Measurements from ENCODE around the gene CDC5L.

CDC5L gene

GRCh38 chr6:44463728-44464450, 76.4 kb downstream of the CDC5L start:
- Histone ChIP-seq H3K27ac (ENCODE audit: low read length) (no peak overlapping the region), H3K9me3 (ENCODE audit: control insufficient read depth in 2 of 2, low read length in 2 of 2) (no peaks in the 10 kb centered on the region), H3K36me3 (ENCODE audit: control insufficient read depth in 2 of 2, insufficient read depth in 2 of 2, low read length in 2 of 2) (no peaks in the 10 kb centered on the region), H3K27me3 (ENCODE audit: control insufficient read depth in 1 of 2, insufficient read depth in 2 of 2, low read length in 2 of 2) (peaks cover 0 to 4% of the 10 kb centered on the region in 2 donors), H3K4me1 (ENCODE audit: control insufficient read depth, insufficient read depth, low read length) (no peaks in the 10 kb centered on the region), H3K9ac (ENCODE audit: low read length in 2 of 2) (no peak overlapping the region), H3K4me3 (ENCODE audit: low read length in 2 of 2) (no peak overlapping the region)

GRCh38 chr6:44464527-44465310, 77.2 kb downstream of the CDC5L start:
- Histone ChIP-seq H3K9ac (ENCODE audit: low read length in 2 of 2) (no peak overlapping the region), H3K27me3 (ENCODE audit: control insufficient read depth in 1 of 2, insufficient read depth in 2 of 2, low read length in 2 of 2) (peaks cover 0 to 4% of the 10 kb centered on the region in 2 donors), H3K4me1 (ENCODE audit: control insufficient read depth, insufficient read depth, low read length) (no peaks in the 10 kb centered on the region), H3K36me3 (ENCODE audit: control insufficient read depth in 2 of 2, insufficient read depth in 2 of 2, low read length in 2 of 2) (no peaks in the 10 kb centered on the region), H3K27ac (ENCODE audit: low read length) (no peak overlapping the region), H3K4me3 (ENCODE audit: low read length in 2 of 2) (no peak overlapping the region), H3K9me3 (ENCODE audit: control insufficient read depth in 2 of 2, low read length in 2 of 2) (no peaks in the 10 kb centered on the region)

- Histone ChIP-seq H3K36me3 (ENCODE audit: control insufficient read depth in 2 of 2, insufficient read depth in 2 of 2, low read length in 2 of 2) (no peaks in the 10 kb centered on the region), H3K9me3 (ENCODE audit: control insufficient read depth in 2 of 2, low read length in 2 of 2) (no peaks in the 10 kb centered on the region), H3K27ac (ENCODE audit: low read length) (no peak overlapping the region)
These were observed 79.4 kb downstream of the CDC5L start for GRCh38 chr6:44466955-44467354.

GRCh38 chr6:44468835-44469234, 81.3 kb downstream of the CDC5L start:
- Histone ChIP-seq H3K36me3 (ENCODE audit: control insufficient read depth in 2 of 2, insufficient read depth in 2 of 2, low read length in 2 of 2) (no peaks in the 10 kb centered on the region), H3K27ac (ENCODE audit: low read length) (no peak overlapping the region), H3K27me3 (ENCODE audit: control insufficient read depth in 1 of 2, insufficient read depth in 2 of 2, low read length in 2 of 2) (peaks cover 0 to 4% of the 10 kb centered on the region in 2 donors), H3K4me1 (ENCODE audit: control insufficient read depth, insufficient read depth, low read length) (no peaks in the 10 kb centered on the region), H3K9ac (ENCODE audit: low read length in 2 of 2) (no peak overlapping the region), H3K4me3 (ENCODE audit: low read length in 2 of 2) (no peak overlapping the region), H3K9me3 (ENCODE audit: control insufficient read depth in 2 of 2, low read length in 2 of 2) (no peaks in the 10 kb centered on the region)

More at GRCh38 chr6:44466955-44467354, 79.4 kb downstream of the CDC5L start:
- Histone ChIP-seq H3K4me3 (ENCODE audit: low read length in 2 of 2) (no peak overlapping the region), H3K9ac (ENCODE audit: low read length in 2 of 2) (no peak overlapping the region), H3K27me3 (ENCODE audit: control insufficient read depth in 1 of 2, insufficient read depth in 2 of 2, low read length in 2 of 2) (peaks cover 0 to 4% of the 10 kb centered on the region in 2 donors), H3K4me1 (ENCODE audit: control insufficient read depth, insufficient read depth, low read length) (no peaks in the 10 kb centered on the region)

GRCh38 chr6:44470115-44470464, 82.6 kb downstream of the CDC5L start:
- no peak overlapping the region for H3K9ac ChIP-seq (ENCODE audit: low read length in 2 of 2)
- no peaks in the 10 kb centered on the region for H3K36me3 ChIP-seq (ENCODE audit: control insufficient read depth in 2 of 2, insufficient read depth in 2 of 2, low read length in 2 of 2)
- no peak overlapping the region for H3K27ac ChIP-seq (ENCODE audit: low read length)

GRCh38 chr6:44470746-44471145, 83.2 kb downstream of the CDC5L start:
- Histone ChIP-seq H3K4me3 (ENCODE audit: low read length in 2 of 2) (no peak overlapping the region), H3K27me3 (ENCODE audit: control insufficient read depth in 1 of 2, insufficient read depth in 2 of 2, low read length in 2 of 2) (peaks cover 4 to 7% of the 10 kb centered on the region in 2 donors), H3K36me3 (ENCODE audit: control insufficient read depth in 2 of 2, insufficient read depth in 2 of 2, low read length in 2 of 2) (no peaks in the 10 kb centered on the region), H3K9me3 (ENCODE audit: control insufficient read depth in 2 of 2, low read length in 2 of 2) (no peaks in the 10 kb centered on the region), H3K4me1 (ENCODE audit: control insufficient read depth, insufficient read depth, low read length) (peaks cover 4% of the 10 kb centered on the region), H3K9ac (ENCODE audit: low read length in 2 of 2) (no peak overlapping the region), H3K27ac (ENCODE audit: low read length) (no peak overlapping the region)

More at GRCh38 chr6:44470115-44470464, 82.6 kb downstream of the CDC5L start:
- peaks cover 2 to 4% of the 10 kb centered on the region in 2 donors for H3K27me3 ChIP-seq (ENCODE audit: control insufficient read depth in 1 of 2, insufficient read depth in 2 of 2, low read length in 2 of 2)
- H3K9me3 ChIP-seq (ENCODE audit: control insufficient read depth in 2 of 2, low read length in 2 of 2), result no peaks in the 10 kb centered on the region
- no peaks in the 10 kb centered on the region for H3K4me1 ChIP-seq (ENCODE audit: control insufficient read depth, insufficient read depth, low read length)
- H3K4me3 ChIP-seq (ENCODE audit: low read length in 2 of 2), result no peak overlapping the region

- peaks cover 7% of the 10 kb centered on the region for H3K4me1 ChIP-seq (ENCODE audit: control insufficient read depth, insufficient read depth, low read length)
- no peak overlapping the region for H3K27ac ChIP-seq (ENCODE audit: low read length)
- H3K27me3 ChIP-seq (ENCODE audit: control insufficient read depth in 1 of 2, insufficient read depth in 2 of 2, low read length in 2 of 2), result peaks cover 4 to 7% of the 10 kb centered on the region in 2 donors
- no peaks in the 10 kb centered on the region for H3K36me3 ChIP-seq (ENCODE audit: control insufficient read depth in 2 of 2, insufficient read depth in 2 of 2, low read length in 2 of 2)
- H3K4me3 ChIP-seq (ENCODE audit: low read length in 2 of 2), result no peak overlapping the region
- no peaks in the 10 kb centered on the region for H3K9me3 ChIP-seq (ENCODE audit: control insufficient read depth in 2 of 2, low read length in 2 of 2)
- no peak overlapping the region for H3K9ac ChIP-seq (ENCODE audit: low read length in 2 of 2)
These were observed 83.9 kb downstream of the CDC5L start for GRCh38 chr6:44471271-44471981.

GRCh38 chr6:44472250-44472945, 84.9 kb downstream of the CDC5L start:
- no peak overlapping the region for H3K27ac ChIP-seq (ENCODE audit: low read length)
- no peak overlapping the region for H3K4me3 ChIP-seq (ENCODE audit: low read length in 2 of 2)
- no peaks in the 10 kb centered on the region for H3K9me3 ChIP-seq (ENCODE audit: control insufficient read depth in 2 of 2, low read length in 2 of 2)
- no peaks in the 10 kb centered on the region for H3K36me3 ChIP-seq (ENCODE audit: control insufficient read depth in 2 of 2, insufficient read depth in 2 of 2, low read length in 2 of 2)
- peaks cover 0 to 9% of the 10 kb centered on the region in 2 donors for H3K27me3 ChIP-seq (ENCODE audit: control insufficient read depth in 1 of 2, insufficient read depth in 2 of 2, low read length in 2 of 2)
- H3K4me1 ChIP-seq (ENCODE audit: control insufficient read depth, insufficient read depth, low read length), result peaks cover 7% of the 10 kb centered on the region
- no peak overlapping the region for H3K9ac ChIP-seq (ENCODE audit: low read length in 2 of 2)

GRCh38 chr6:44473393-44474189, 86.1 kb downstream of the CDC5L start:
- peaks cover 0 to 9% of the 10 kb centered on the region in 2 donors for H3K27me3 ChIP-seq (ENCODE audit: control insufficient read depth in 1 of 2, insufficient read depth in 2 of 2, low read length in 2 of 2)
- no peaks in the 10 kb centered on the region for H3K9me3 ChIP-seq (ENCODE audit: control insufficient read depth in 2 of 2, low read length in 2 of 2)
- H3K27ac ChIP-seq (ENCODE audit: low read length), result no peak overlapping the region
- no peak overlapping the region for H3K9ac ChIP-seq (ENCODE audit: low read length in 2 of 2)
- no peak overlapping the region for H3K4me3 ChIP-seq (ENCODE audit: low read length in 2 of 2)
- H3K36me3 ChIP-seq (ENCODE audit: control insufficient read depth in 2 of 2, insufficient read depth in 2 of 2, low read length in 2 of 2), result no peaks in the 10 kb centered on the region
- H3K4me1 ChIP-seq (ENCODE audit: control insufficient read depth, insufficient read depth, low read length), result peaks cover 7% of the 10 kb centered on the region
